GM23248 (cell line): ENCODE results near the gene ABR. TPM values are rescaled to one million over a fixed set of nuclear protein-coding genes. Genes with fewer than 3 reads are reported as not detected.

Source experiments
- DNase-seq: peaks from one replicate; pipeline ENCODE4 v3.0.0-alpha.2; 2015
- H2AFZ ChIP-seq: fragments of 200-600 bp; sonication (generic); 2 replicates; pipeline ENCODE4 v1.6.1; 2016; ENCODE audit warnings: antibody characterized with exemption
- H3F3A ChIP-seq: fragments of 200-600 bp; sonication (generic); 2 replicates; pipeline ENCODE4 v1.6.1; 2016; ENCODE audit warnings: mild to moderate bottlenecking, antibody characterized with exemption, mixed run types; ENCODE audit not compliant: insufficient read depth
- H3K27ac ChIP-seq: fragments of 200-600 bp; sonication (generic); 2 replicates; pipeline ENCODE4 v1.5.1; 2016; ENCODE audit warnings: mild to moderate bottlenecking
- H3K27me3 ChIP-seq: fragments of 200-600 bp; sonication (generic); replicated peaks from 2 replicates; pipeline ENCODE4 v1.6.1; 2016; ENCODE audit warnings: mild to moderate bottlenecking; ENCODE audit not compliant: insufficient read depth
- H3K36me3 ChIP-seq: fragments of 200-600 bp; sonication (generic); 2 replicates; pipeline ENCODE4 v1.6.1; 2016; ENCODE audit warnings: low read depth, mild to moderate bottlenecking
- H3K4me1 ChIP-seq: fragments of 200-600 bp; sonication (generic); 2 replicates; pipeline ENCODE4 v1.6.1; 2016; ENCODE audit warnings: mild to moderate bottlenecking; ENCODE audit not compliant: insufficient read depth
- H3K4me2 ChIP-seq: fragments of 200-600 bp; sonication (generic); one replicate; pipeline ENCODE4 v1.6.1; 2016; ENCODE audit warnings: mild to moderate bottlenecking; ENCODE audit not compliant: unreplicated experiment
- H3K4me3 ChIP-seq: fragments of 200-600 bp; sonication (generic); 2 replicates; pipeline ENCODE4 v1.5.1; 2016; ENCODE audit warnings: mild to moderate bottlenecking
- H3K79me2 ChIP-seq: fragments of 200-600 bp; sonication (generic); 2 replicates; pipeline ENCODE4 v1.6.1; 2016; ENCODE audit warnings: mild to moderate bottlenecking; ENCODE audit not compliant: insufficient read depth
- H3K9ac ChIP-seq: fragments of 200-600 bp; sonication (generic); 2 replicates; pipeline ENCODE4 v1.6.1; 2016; ENCODE audit warnings: mild to moderate bottlenecking
- H3K9me2 ChIP-seq: fragments of 200-600 bp; sonication (generic); 2 replicates; pipeline ENCODE4 v1.6.1; 2016; ENCODE audit warnings: mixed run types, mild to moderate bottlenecking, moderate library complexity; ENCODE audit not compliant: insufficient read depth
- H3K9me3 ChIP-seq: fragments of 200-600 bp; sonication (generic); one replicate; pipeline ENCODE4 v1.6.1; 2017; ENCODE audit warnings: low read depth
- H4K20me1 ChIP-seq: fragments of 200-600 bp; sonication (generic); 2 replicates; pipeline ENCODE4 v1.6.0; 2016; ENCODE audit not compliant: insufficient read depth
- EZH2 ChIP-seq: fragments of 200-600 bp; sonication (generic); IDR thresholded peaks from 2 replicates; pipeline ENCODE4 v1.6.1; 2018; ENCODE audit warnings: antibody characterized with exemption, mild to moderate bottlenecking; ENCODE audit not compliant: insufficient read depth, poor library complexity, severe bottlenecking
- EZH2phosphoT487 ChIP-seq: fragments of 200-600 bp; sonication (generic); IDR thresholded peaks from 2 replicates; pipeline ENCODE4 v1.6.1; 2018; ENCODE audit warnings: antibody characterized with exemption, moderate library complexity, mild to moderate bottlenecking, low read depth; ENCODE audit not compliant: insufficient read depth
- WGBS, 2 experiments: methylation state at CpG; one replicate each; pipeline ENCODE4 v1.1.6; 2015 to 2017; ENCODE audit warnings: low lambda C conversion rate in 2 of 2, low coverage in 1 of 2; ENCODE audit errors: missing lambda C conversion rate in 2 of 2; 5-methylcytosine and 5-hydroxymethylcytosine counted together
- in situ Hi-C: fragments of 300-500 bp; cut with MboI; formaldehyde crosslinking; loops from 2 replicates; pipeline ENCODE4 v1.15.0; 2020
- polyA plus RNA-seq: library from polyadenylated mRNA; unstranded; fragments of >200 nt; fragmentation: Nextera tagmentation; extraction: Ambion mirVana; gene quantifications from 2 replicates; pipeline ENCODE4 v1.2.1, GENCODE V29; 2016
- total RNA-seq: library from RNA; depleted of rRNA; stranded (reverse); fragments of >200 nt; shearing (Covaris generic); gene quantifications from 2 replicates; pipeline ENCODE4 v1.2.3, GENCODE V29; 2014

ABR gene
- total and polyA plus RNA-seq, 2 experiments from 2014 or later = 24.4 to 38.2 TPM

DNA sequence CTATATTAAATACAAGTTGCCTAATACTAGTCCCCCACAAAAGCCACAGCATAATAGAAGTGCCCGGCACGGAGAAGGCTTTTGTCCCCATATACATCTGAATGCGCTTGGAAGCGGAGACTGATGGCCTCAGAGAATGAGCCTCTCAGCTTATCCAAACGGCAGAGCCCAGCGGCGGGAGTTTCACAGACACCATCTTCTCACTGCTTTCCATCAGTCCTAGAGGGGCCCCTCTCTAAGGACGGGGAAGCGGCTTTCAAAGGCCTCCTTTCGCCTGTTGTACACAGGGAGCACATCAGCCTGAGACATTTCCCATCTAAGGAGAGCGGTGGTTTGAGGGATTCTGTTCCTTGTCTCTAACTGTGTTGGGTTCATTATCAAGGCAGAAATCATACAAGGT lies 217.1 kb downstream of the ABR start:
- Histone ChIP-seq H3K36me3 (no peaks in the 10 kb centered on the region), H4K20me1 (no peaks in the 10 kb centered on the region), H3K27me3 (no peaks in the 10 kb centered on the region), H3K9ac (no peak overlapping the region), H3K27ac (no peak overlapping the region), H2AFZ (no peak overlapping the region), H3F3A (no peaks in the 10 kb centered on the region), H3K4me3 (no peak overlapping the region), H3K4me1 (no peaks in the 10 kb centered on the region), H3K9me2 (no peaks in the 10 kb centered on the region), H3K79me2 (peaks cover 87% of the 10 kb centered on the region), H3K9me3 (no peaks in the 10 kb centered on the region), H3K4me2 (no peak overlapping the region)
- WGBS, 2 experiments = 93% methylated on average over 11 of the region's 11 CpGs
- in situ Hi-C loops = no loop called here
- DNase-seq = no peak
- TF ChIP-seq EZH2 = no peak
- no peak for TF ChIP-seq EZH2phosphoT487

GRCh38 chr17:962166-962565 lies 217.6 kb downstream of the ABR start:
- H3K36me3 ChIP-seq = no peaks in the 10 kb centered on the region
- H3K9me2 ChIP-seq = no peaks in the 10 kb centered on the region
- H2AFZ ChIP-seq = no peak overlapping the region
- in situ Hi-C loops = no loop called here
- H3K4me1 ChIP-seq = no peaks in the 10 kb centered on the region
- no peaks in the 10 kb centered on the region for H3F3A ChIP-seq
- WGBS, 2 experiments = 96% methylated on average over 8 of the region's 8 CpGs
- H3K27me3 ChIP-seq = no peaks in the 10 kb centered on the region
- no peak overlapping the region for H3K9ac ChIP-seq
- H3K79me2 ChIP-seq = peaks cover 87% of the 10 kb centered on the region
- no peak overlapping the region for H3K4me3 ChIP-seq
- no peaks in the 10 kb centered on the region for H3K9me3 ChIP-seq
- no peak overlapping the region for H3K4me2 ChIP-seq
- TF ChIP-seq EZH2 (no peak), EZH2phosphoT487 (no peak)
- no peak overlapping the region for H3K27ac ChIP-seq
- DNase-seq = no peak
- H4K20me1 ChIP-seq = no peaks in the 10 kb centered on the region

DNA sequence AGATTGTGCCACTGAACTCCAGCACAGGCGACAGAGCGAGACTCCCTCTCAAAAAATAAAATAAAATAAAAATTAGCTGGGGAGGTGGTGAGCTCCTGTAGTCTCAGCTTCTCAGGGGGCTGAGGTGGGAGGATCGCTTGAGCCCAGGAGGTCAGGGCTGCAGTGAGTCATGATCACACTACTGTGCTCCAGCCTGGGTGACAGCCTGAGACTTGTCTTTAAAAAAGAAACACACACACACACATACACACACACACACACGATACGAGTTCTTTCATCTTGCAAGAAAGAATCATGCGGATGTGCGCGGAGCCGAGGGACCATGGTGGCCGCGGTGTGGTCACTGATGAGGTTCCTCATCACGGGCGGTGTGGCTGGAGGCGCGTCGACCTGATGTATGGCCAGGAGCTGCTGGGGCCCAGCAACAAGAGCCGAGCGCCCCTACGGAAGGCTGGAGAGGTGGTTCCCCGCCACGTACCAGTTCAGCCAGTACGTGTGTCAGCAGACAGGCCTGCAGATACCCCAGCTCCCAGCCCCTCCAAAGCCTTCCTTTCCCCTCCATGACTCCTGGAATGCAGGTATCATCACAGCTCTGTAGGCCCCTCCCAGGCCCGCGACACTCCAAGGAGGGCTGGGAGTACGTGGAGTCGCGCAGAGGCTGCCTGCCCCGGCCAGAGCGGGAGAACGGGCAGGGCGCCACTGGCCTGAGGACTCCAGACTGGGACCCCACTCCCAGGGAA lies 220.9 kb downstream of the ABR start:
- Histone ChIP-seq H3K9me3 (no peaks in the 10 kb centered on the region), H2AFZ (no peak overlapping the region), H3K9me2 (no peaks in the 10 kb centered on the region), H3K4me3 (no peak overlapping the region), H3K27me3 (no peaks in the 10 kb centered on the region), H3K4me1 (no peaks in the 10 kb centered on the region), H3K79me2 (peaks cover 67% of the 10 kb centered on the region), H3K4me2 (no peak overlapping the region), H3K27ac (no peak overlapping the region), H4K20me1 (no peaks in the 10 kb centered on the region), H3K9ac (no peak overlapping the region), H3F3A (no peaks in the 10 kb centered on the region), H3K36me3 (no peaks in the 10 kb centered on the region)
- in situ Hi-C loops = no loop called here
- 92% methylated on average over 31 of the region's 31 CpGs for WGBS, 2 experiments
- DNase-seq = no peak
- no peak for TF ChIP-seq EZH2phosphoT487
- TF ChIP-seq EZH2 = no peak

DNA sequence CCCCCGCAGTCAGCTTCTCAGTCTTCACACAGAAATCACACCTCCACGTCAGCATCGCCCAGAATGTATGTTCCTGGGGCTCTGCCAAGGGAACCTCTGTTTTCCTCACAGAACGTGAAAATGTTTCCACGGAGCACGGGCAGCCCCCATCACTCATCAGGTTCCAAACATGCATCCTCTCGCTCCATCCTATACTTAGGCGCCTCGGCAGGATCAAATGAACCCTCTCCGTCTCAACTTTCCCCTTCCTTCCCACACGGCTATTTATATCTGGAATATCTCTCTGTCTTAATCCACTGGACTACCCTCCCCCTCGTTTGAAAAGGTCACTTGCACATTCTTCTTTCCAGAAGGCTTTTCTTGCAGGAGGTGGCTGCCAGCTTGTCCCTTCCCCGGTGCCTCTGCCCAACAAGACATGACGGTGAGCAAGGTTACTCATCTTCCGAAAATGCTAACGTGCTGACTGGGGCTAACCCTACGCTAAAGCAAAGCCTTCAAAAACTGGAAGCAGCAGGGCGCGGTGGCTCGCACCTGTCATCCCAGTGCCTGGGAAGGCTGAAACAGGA lies 221.8 kb downstream of the ABR start:
- no peaks in the 10 kb centered on the region for H3K36me3 ChIP-seq
- peaks cover 66% of the 10 kb centered on the region for H3K79me2 ChIP-seq
- 87% methylated on average over 20 of the region's 20 CpGs for WGBS, 2 experiments
- TF ChIP-seq EZH2 (no peak), EZH2phosphoT487 (no peak)
- in situ Hi-C loops = no loop called here
- H3K9me3 ChIP-seq = no peaks in the 10 kb centered on the region
- H3K4me2 ChIP-seq = no peak overlapping the region
- H3K4me1 ChIP-seq = no peaks in the 10 kb centered on the region
- H3K9ac ChIP-seq = no peak overlapping the region
- no peak for DNase-seq
- no peaks in the 10 kb centered on the region for H4K20me1 ChIP-seq
- no peak overlapping the region for H2AFZ ChIP-seq
- H3K9me2 ChIP-seq = no peaks in the 10 kb centered on the region
- H3F3A ChIP-seq = no peaks in the 10 kb centered on the region
- no peak overlapping the region for H3K4me3 ChIP-seq
- no peak overlapping the region for H3K27ac ChIP-seq
- no peaks in the 10 kb centered on the region for H3K27me3 ChIP-seq
